NCI-H128 (cell line): ENCODE data around the gene BARX1.
"Not testable (repeated sequence)": the region's sequence is repeated elsewhere in the genome, so short reads cannot be mapped to it uniquely, and the experiment has no call there.

Experiments used
- DNase-seq: peaks from one replicate; lab custom pipeline; 2025; ENCODE audit not compliant: unreplicated experiment; lab: John Stamatoyannopoulos, UW

BARX1 gene, protein sequence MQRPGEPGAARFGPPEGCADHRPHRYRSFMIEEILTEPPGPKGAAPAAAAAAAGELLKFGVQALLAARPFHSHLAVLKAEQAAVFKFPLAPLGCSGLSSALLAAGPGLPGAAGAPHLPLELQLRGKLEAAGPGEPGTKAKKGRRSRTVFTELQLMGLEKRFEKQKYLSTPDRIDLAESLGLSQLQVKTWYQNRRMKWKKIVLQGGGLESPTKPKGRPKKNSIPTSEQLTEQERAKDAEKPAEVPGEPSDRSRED

DNA sequence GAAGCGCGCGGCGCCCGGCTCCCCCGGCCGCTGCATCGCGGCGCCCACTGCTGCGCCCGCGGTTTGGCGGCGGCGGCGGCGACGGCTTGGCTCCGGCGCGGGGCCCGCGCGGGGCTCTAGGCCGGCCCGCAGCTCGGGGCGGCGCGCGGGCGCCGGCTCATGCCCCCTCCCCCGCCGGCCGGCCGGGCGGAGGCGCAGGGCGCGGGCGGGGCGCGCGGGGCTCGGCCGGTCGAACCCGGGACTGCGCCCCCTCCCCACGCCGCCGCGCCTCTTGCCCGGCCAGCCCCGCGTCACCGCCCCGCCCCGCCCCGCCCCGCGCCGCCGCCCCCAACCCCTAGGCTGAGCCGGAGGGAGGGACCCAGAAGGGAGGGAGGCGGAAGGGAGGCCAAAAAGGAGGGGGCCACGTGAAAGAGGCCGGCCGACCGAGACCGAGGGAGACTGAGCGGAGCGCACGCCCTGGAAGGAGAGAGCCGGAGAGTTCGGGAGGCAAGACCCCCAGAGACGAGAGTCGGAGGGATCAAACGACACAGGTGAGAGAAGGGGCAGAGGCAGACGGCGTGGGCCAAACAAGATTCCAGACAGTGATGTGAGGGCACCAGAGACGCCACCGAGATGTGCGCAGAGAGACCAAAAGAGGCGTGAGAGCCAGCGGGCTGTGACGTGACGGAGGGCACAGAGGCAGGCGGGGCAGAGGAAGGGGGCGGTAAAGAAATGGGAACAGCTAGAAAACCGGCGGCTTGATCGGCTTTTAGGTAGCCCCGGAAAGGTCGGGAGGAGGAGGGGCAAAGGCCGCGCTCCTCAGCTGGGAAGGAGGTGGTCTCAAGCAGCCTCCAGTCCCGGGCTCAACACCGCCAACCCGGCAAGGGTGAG lies at the start of gene BARX1:
BARX1 (minus strand) TSS at position 245 of the 870 bp plus-strand sequence; CDS start at position 36, 209 bp downstream.
- DNase-seq = peak; percentile 88

DNA sequence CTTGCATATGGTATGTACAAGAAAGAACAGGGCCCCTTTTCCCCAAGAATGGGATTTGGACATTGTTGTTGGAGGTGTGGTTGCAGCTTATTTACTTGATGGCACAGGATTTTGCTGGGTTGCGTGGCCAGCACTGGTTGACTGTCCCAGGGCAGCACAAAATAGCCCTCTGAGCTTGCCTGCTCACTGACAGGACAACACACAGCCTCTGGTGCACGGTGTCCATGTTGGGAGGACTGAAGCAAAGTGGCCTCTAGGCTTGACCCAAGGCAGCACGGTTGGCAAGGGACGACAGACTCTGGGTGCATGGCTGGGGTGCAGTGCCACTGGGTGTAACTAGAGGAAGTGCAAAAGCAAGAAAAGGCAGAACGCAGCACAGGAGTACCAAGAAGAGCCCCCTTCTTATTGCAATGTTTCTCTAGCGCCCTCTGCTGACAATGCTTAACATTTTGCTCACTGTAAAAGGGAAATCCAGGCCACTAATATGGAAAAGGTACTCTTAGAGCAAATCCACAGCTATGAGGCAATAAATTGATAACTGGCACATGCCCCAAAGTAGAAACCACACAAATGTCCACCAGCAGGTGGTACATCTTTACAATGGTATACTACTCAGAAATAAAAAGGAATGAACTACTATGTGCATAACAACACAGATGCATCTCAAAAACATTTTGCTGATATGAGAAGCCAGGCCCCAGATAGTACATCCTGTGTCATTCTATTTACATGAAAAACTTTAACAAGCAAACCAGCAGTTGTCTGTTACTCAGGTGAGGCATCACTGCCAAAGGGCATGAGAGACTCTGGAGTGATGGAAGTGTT lies 47.4 kb upstream of the BARX1 start:
- peak; percentile 58 for DNase-seq

- DNase-seq = no peak
Observed at GRCh38 chr9:93996863-93997262, 41.7 kb upstream of the BARX1 start.

- DNase-seq = no peak
Observed at GRCh38 chr9:93996367-93996766, 41.2 kb upstream of the BARX1 start.

- no peak for DNase-seq
Observed at GRCh38 chr9:93994545-93994944, 39.4 kb upstream of the BARX1 start.

GRCh38 chr9:93994132-93994531 lies 39.0 kb upstream of the BARX1 start:
- no peak for DNase-seq

DNA sequence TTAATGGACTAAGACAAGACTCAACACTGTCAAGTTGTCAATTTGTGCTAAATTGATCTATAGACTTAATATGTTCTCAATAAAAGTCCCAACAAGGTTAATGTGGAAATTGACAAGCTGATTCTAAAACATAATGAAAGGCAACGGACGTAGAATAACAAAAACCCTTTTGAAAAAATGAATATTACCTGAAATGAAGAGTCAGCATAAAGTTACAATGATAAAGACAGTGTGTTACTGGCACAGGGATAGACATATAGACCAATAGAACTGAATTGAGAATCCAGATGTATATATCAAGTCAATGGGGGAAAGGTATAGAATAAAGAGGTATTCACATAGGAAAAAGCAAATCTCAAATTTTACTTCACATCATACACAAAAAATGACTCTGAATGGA lies 37.7 kb upstream of the BARX1 start:
- DNase-seq = no peak

- no peak for DNase-seq
Observed at GRCh38 chr9:93990448-93990847, 35.3 kb upstream of the BARX1 start.

- DNase-seq = no peak
Observed at GRCh38 chr9:93988056-93988455, 32.9 kb upstream of the BARX1 start.

DNA sequence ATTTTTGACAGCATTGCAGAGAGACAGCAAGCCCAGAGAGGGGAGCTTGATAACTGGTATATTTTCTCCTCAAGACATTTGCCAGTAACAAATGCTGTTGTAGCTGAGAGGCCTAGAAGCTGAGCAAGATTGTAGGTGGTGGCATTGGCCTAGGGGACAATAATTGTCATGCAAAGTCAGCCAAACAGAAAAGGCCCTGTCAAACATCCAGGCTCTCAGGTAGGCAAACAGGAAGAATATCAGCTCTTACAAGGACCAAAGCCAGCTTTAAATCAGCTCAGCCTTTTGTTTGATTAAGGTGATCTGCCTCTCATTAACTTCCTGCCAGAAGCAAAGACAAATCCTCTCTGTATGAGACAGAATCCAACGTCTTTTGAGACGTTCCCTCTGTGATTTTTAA lies 29.7 kb upstream of the BARX1 start:
- DNase-seq = no peak

DNA sequence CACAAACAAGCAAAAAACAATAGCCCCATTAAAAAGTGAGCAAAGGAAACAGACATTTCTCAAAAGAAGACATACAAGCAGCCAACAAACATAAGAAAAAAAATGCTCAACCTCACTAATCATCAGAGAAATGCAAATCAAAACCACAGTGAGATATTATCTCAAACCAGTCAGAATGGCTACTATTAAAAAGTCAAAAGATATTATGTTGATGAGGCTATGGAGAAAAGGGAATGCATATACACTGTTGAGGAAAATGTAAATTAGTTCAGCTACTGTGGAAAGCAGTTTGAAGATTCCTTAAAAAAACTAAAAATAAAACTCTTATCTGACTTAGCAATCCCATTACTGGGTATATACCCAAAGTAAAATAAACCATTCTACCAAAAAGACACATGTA lies 28.7 kb upstream of the BARX1 start:
- DNase-seq = no peak

- no peak for DNase-seq
Observed at GRCh38 chr9:93979721-93980120, 24.6 kb upstream of the BARX1 start.

DNA sequence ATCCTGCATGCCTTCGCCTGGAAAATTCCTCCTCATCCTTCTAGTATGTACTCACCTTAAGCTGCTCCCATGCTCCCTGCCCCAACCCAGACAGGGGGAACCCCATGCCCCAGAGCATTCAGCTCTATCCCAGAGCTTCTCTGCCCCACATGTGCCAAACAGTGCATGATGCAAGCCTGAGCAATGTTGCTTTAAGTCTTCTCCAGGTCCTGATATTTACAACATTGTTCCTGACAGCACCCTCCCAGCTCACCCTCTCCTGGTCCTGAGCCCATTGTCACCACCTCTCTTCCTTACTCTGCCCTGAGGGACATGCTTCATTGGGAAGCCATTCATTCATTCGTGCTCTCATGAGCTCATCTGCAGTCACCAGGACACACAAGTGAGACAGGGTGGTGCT lies 23.4 kb upstream of the BARX1 start:
- DNase-seq = no peak

- no peak for DNase-seq
Observed at GRCh38 chr9:93976973-93977372, 21.8 kb upstream of the BARX1 start.

DNA sequence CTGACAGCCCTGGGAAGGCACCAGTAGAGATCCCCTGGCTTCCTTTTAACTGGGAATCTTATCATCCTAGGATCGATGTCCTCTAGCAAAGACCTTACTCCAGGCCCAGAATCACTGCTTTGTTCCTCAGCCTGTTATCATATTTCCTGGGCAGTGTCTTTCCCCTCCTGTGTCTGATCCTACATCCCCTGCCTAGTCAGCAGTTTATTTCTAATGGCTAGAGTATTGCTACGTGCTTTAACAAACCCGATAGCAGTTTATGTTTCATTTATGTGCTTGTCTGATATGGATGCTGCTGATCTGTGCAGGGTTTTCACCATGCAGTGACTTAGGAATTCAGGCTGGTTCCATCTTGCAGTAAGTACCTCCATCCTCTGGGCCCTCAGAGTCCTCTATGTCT lies 20.9 kb upstream of the BARX1 start:
- DNase-seq = no peak

DNA sequence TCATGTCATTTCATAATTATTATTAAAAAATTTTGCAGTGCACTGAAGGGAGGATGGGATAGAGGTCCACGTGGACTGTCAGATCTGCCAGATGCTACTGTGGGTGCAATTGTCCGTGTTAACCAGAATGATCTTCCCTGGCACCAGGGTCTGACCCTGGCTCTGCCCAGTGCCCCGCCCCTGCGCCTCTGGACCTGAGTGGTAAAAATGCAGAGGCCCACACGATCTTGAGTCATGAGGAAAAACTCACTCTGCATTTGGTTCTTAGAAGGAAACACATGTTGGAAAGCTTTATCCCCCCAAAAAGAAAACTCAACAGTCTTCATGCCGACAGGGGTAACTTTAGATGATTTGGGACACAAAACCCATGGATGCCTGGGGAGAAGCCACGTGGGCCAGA lies 20.1 kb upstream of the BARX1 start:
- DNase-seq = no peak

GRCh38 chr9:93974151-93974550 lies 19.0 kb upstream of the BARX1 start:
- DNase-seq = no peak

DNA sequence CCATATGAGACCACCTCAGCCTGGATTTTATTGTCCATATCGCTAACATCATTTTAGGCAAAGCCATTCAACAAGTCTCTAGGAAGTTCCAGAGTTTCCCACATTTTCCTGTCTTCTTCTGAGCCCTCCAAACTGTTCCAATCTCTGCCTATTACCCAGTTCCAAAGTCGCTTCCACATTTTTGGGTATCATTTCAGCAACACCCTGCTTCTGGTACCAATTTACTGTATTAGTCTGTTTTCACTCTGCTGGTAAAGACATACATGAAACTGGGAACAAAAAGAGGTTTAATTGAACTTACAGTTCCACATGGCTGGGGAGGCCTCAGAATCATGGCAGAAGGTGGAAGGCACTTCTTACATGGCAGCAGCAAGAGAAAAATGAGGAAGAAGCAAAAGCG lies 17.5 kb upstream of the BARX1 start:
- not testable (repeated sequence) for DNase-seq

DNA sequence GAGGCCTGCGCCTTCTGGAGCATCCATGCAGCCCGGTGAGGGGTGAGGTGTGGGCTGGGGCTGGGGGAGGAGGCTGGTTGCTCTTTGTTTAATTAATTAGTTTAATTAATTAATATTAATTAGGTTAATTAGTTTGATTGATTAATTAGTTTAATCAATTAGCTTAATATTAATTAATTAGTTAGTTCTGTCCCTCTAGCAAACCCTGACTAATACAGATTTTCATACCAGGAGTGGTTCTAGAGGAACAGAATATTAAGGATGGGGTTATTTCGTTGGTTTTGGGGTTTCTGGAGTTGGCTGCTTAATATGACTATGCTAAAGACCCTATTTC lies 14.1 kb upstream of the BARX1 start:
- no peak for DNase-seq

DNA sequence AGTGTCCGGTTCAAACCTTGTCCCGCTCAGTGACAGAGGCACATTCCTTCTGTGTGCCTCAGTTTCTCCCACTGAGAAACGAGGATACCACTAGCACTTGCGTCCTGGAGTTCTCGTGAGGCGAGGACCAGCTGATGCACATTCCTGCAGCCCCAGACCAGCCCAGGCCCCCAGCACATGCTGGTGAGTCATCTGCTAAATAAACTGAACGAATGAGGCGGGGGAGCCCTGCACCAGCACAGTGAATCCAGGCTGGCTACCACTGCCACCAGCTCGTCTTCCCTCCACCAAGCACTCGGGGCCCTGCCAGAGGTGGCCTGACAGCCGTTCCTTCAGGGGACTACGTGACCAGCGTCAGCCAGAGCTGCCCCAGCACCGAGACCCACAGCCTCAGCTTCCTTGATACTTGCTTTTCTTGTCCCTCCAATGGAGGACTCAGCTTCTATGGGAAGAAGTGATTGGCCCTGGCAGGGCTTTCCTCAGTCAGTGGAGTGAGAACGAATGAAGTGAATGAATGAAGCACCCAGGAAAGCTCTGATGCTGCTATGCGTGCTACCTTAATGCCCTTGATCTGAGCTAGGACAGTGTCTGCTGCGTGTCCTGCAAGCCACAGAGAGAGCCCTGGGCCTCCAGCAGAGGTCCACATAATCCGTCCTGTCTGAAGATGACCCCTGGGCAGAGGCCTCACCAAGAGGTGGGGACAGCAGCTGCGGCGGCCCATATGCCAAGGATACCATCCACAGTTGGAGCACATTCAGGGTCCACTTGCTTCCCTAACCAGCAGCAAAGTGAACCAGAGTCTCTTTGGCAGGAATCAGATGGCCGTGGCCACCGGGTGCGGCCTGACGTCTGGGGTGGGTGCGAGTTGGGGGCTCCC lies 13.5 kb upstream of the BARX1 start:
- DNase-seq = no peak
